ENCODE measurements around the gene PLA2G2C. TPM values are rescaled to one million over a fixed set of nuclear protein-coding genes. Genes with fewer than 3 reads are reported as not detected.

The PLA2G2C gene
- total and polyA plus RNA-seq, 2 of the 8 experiments (the other 6 are each of a cell fraction or from before 2014, with no cell fraction given): not detected

DNA sequence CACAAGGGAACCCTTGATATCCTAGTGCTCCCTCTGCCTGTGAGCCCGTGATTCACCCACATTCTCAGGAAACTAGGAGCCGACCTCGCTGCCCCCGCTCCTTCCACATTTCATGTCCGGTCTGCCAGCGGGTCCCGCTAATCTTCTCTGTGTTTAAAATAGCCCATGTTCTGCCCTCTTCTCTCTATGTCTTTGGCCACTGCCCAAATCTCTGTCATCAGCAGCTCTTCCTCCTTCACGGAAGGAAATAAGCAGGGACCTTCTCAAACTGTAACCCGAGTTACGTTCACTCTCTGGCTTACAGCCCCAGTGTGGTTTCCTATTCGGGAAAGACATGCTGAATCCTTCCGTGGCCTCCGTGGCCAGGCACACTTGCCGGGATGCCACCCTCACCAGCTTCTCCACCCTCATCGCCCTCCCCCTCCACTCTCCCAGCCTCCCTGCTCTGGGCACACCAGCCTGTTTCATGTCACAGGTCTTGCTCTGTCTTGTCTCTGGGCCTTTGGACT, 21.6 kb downstream of the PLA2G2C start:
- Histone ChIP-seq H3K4ac (replicated peaks; ENCODE audit: insufficient read length, low read depth, low read length) (no peak overlapping the region), H3K4me2 (ENCODE audit: insufficient read depth in 1 of 2, low read depth in 2 of 2, low read length in 2 of 2) (no peak overlapping the region), H2BK12ac (ENCODE audit: low read depth, low read length) (no peak overlapping the region; the same call in 1 of the 2 replicates), H2BK15ac (ENCODE audit: low read length) (0 out of 2 replicates have a peak overlapping the region, but pooled peaks have one; percentile 23), H3K36me3 (ENCODE audit: control insufficient read depth in 2 of 4, insufficient read depth in 4 of 4, low read length in 3 of 4) (no peaks in the 10 kb centered on the region), H3K18ac (ENCODE audit: extremely low read depth, low read length) (no peak overlapping the region), H2BK20ac (ENCODE audit: low read length) (no peak overlapping the region), H3K9me3 (ENCODE audit: insufficient read depth in 2 of 2, low read depth in 1 of 2, low read length in 1 of 2) (peaks cover 11 to 16% of the 10 kb centered on the region in 2 experiments), H3K9ac (replicated peaks in 1 of 4; ENCODE audit: extremely low read depth in 1 of 4, low read depth in 3 of 4, low read length in 3 of 4) (no peak overlapping the region), H3K23ac (ENCODE audit: insufficient read length) (no peak overlapping the region), H4K8ac (ENCODE audit: extremely low read depth, insufficient read depth, low read length) (no peak overlapping the region), H3K27me3 (replicated peaks in 1 of 4; ENCODE audit: control insufficient read depth in 3 of 4, extremely low read depth in 1 of 4, insufficient read depth in 3 of 4, low read length in 3 of 4) (no peaks in the 10 kb centered on the region), H3K27ac (ENCODE audit: low read depth, low read length) (no peak overlapping the region), H4K5ac (ENCODE audit: insufficient read length, low read depth, low read length) (no peak overlapping the region), H3K14ac (ENCODE audit: insufficient read length) (no peak overlapping the region), H3K4me1 (replicated peaks in 1 of 4; ENCODE audit: control insufficient read depth in 3 of 4, insufficient read depth in 4 of 4, low read length in 3 of 4) (peaks cover 0 to 5% (median 0%) of the 10 kb centered on the region in 4 experiments; a peak in 2 of 7 replicates), H2BK5ac (ENCODE audit: low read depth, low read length) (no peak overlapping the region), H3K23me2 (ENCODE audit: low read depth, low read length) (no peaks in the 10 kb centered on the region), H3K79me2 (ENCODE audit: control insufficient read depth in 1 of 2, insufficient read depth in 2 of 2, low read length in 2 of 2) (no peaks in the 10 kb centered on the region), H3K56ac (replicated peaks; ENCODE audit: insufficient read length, low read depth, low read length) (no peak overlapping the region), H4K20me1 (replicated peaks in 1 of 2; ENCODE audit: control insufficient read depth in 1 of 2, insufficient read depth in 2 of 2, low read length in 2 of 2) (peaks cover 0 to 1% of the 10 kb centered on the region in 2 experiments), H2AK5ac (ENCODE audit: low read depth, low read length) (no peak overlapping the region), H2BK120ac (replicated peaks; ENCODE audit: low read depth, low read length) (no peak overlapping the region), H3K4me3 (ENCODE audit: extremely low read depth in 1 of 4, insufficient read depth in 2 of 4, low read depth in 3 of 4, low read length in 4 of 4) (no peak overlapping the region), H4K91ac (replicated peaks; ENCODE audit: insufficient read length, low read length) (no peak overlapping the region), H2AFZ (ENCODE audit: low read length) (no peak overlapping the region), H3K79me1 (ENCODE audit: low read depth, low read length) (no peaks in the 10 kb centered on the region; the same call in 1 of the 2 replicates)
- FAIRE-seq: no peak
- 87% methylated on average over 14 of the region's 15 CpGs; no CpG with 5 or more reads in 1 of the 2 experiments for WGBS, 2 experiments (ENCODE audit: extremely low coverage in 1 of 2, insufficient coverage in 1 of 2, insufficient read length in 1 of 2, insufficient replicate concordance in 2 of 2, low coverage in 1 of 2, low lambda C conversion rate in 2 of 2, missing lambda C conversion rate in 1 of 2)
- no peak for DNase-seq (ENCODE audit: low read depth in 1 of 2, low spot score in 2 of 2)
- POLR2A ChIA-PET (ENCODE audit: partially characterized antibody): no interaction called here
- no peak for TF ChIP-seq SP4 (IDR thresholded peaks at IDR 0.05; ENCODE audit: low read length)
- TF ChIP-seq RAD21 (IDR thresholded peaks at IDR 0.05 in 1 of 2, conservative IDR thresholded peaks at IDR 0.05 in 1 of 2; ENCODE audit: low read depth in 2 of 2, low read length in 2 of 2): peak in 1 of 2 experiments; percentile 32; a peak in 2 of 4 replicates
- TF ChIP-seq, protein P1, sequence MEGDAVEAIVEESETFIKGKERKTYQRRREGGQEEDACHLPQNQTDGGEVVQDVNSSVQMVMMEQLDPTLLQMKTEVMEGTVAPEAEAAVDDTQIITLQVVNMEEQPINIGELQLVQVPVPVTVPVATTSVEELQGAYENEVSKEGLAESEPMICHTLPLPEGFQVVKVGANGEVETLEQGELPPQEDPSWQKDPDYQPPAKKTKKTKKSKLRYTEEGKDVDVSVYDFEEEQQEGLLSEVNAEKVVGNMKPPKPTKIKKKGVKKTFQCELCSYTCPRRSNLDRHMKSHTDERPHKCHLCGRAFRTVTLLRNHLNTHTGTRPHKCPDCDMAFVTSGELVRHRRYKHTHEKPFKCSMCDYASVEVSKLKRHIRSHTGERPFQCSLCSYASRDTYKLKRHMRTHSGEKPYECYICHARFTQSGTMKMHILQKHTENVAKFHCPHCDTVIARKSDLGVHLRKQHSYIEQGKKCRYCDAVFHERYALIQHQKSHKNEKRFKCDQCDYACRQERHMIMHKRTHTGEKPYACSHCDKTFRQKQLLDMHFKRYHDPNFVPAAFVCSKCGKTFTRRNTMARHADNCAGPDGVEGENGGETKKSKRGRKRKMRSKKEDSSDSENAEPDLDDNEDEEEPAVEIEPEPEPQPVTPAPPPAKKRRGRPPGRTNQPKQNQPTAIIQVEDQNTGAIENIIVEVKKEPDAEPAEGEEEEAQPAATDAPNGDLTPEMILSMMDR (IDR thresholded peaks at IDR 0.05; ENCODE audit: control extremely low read depth in 1 of 3, insufficient read depth in 1 of 3, low read depth in 1 of 3, low read length in 3 of 3): peak in 2 of 3 experiments; percentile 20 to 24; a peak in 1 of 4 replicates
- CTCF ChIA-PET (ENCODE audit: partially characterized antibody): interaction anchor here (1.3 to 8.4 kb wide), 28 partner anchors 7 to 328 kb away, joined by 3 to 89 read pairs (median 8); partner anchors contain the start of genes PLA2G2A and PLA2G2D

Data from H1 (cell line).